Muscle layer of duodenum (tissue), 2 donors: ENCODE measurements around the gene SKIC3.

Source experiments
- H3K27ac ChIP-seq: one replicate; pipeline ENCODE4 v1.7.0; 2013; ENCODE audit warnings: mild to moderate bottlenecking, low read length
- H3K27me3 ChIP-seq: one replicate; pipeline ENCODE4 v1.7.0; 2013; ENCODE audit warnings: low read depth, mild to moderate bottlenecking, control low read depth, low read length
- H3K36me3 ChIP-seq, 2 donors: one replicate each; pipeline ENCODE4 v1.7.0; 2013; ENCODE audit warnings: low read length in 2 of 2, control low read depth in 1 of 2, mild to moderate bottlenecking in 1 of 2; ENCODE audit not compliant: insufficient read depth in 2 of 2, control insufficient read depth in 1 of 2
- H3K4me1 ChIP-seq, 2 donors: one replicate each; pipeline ENCODE4 v1.7.0; 2013; ENCODE audit warnings: low read length in 2 of 2, mild to moderate bottlenecking in 2 of 2, control low read depth in 1 of 2, moderate library complexity in 1 of 2; ENCODE audit not compliant: insufficient read depth in 2 of 2, control insufficient read depth in 1 of 2
- H3K4me3 ChIP-seq, 2 donors: one replicate each; pipeline ENCODE4 v1.7.0; 2013; ENCODE audit warnings: low read length in 2 of 2, low read depth in 1 of 2, mild to moderate bottlenecking in 1 of 2
- H3K9me3 ChIP-seq, 2 donors: one replicate each; pipeline ENCODE4 v1.7.0; 2013; ENCODE audit warnings: low read length in 2 of 2, control low read depth in 1 of 2, mild to moderate bottlenecking in 1 of 2; ENCODE audit not compliant: control insufficient read depth in 1 of 2
- donor health status: healthy.

SKIC3 gene

DNA sequence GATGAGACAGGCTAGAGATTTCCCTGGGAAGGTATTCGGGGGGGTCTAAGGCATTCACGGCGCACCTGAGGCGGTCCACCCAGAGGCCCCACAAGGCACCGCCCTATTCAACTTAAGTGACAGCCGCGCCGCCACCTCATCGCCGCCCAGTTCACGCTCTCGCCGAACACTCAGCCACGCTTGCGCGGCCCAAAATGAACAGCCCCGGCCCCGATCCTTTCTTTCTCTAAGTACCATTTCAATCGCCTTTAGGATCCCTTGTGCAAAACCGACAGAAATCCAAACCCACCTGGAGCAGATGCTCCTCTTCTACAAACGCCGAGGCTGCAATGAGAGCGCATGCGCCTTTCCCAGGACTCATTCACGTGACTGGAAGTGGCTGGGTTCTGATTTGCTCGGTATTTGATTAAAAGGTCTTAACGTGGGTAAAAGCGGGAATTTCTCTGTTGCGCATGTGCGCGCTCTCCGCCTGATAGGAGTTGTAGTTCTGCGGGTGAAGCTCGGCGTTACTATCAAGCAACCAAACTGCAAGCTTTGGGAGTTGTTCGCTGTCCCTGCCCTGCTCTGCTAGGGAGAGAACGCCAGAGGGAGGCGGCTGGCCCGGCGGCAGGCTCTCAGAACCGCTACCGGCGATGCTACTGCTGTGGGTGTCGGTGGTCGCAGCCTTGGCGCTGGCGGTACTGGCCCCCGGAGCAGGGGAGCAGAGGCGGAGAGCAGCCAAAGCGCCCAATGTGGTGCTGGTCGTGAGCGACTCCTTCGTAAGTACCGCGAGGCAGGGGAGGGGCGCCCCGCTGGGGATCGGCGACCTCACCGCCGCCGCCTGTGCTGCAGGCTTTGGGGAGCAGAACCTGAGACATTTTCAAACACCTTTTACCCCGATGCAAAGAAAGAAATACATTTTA, at the start of gene SKIC3, which contains the start of gene ARSK:
TSS of gene SKIC3 (minus strand) at position 331 of the 902 bp plus-strand sequence. CDS start 7,827 bp downstream, outside the sequence.
TSS of gene ARSK (plus strand) at position 455 of the 902 bp plus-strand sequence. CDS start at position 633, 178 bp downstream.
- H3K27ac ChIP-seq, result peak within 1 kb of the TSS; percentile 92
- H3K4me3 ChIP-seq, result peak within 1 kb of the TSS; percentile 96 to 97
- peaks cover 10% of the 10 kb centered on the region in 2 donors for H3K36me3 ChIP-seq
- H3K27me3 ChIP-seq, result no peaks in the 10 kb centered on the region
- no peaks in the 10 kb centered on the region for H3K9me3 ChIP-seq
- H3K4me1 ChIP-seq, result peaks cover 6 to 17% of the 10 kb centered on the region in 2 donors

DNA sequence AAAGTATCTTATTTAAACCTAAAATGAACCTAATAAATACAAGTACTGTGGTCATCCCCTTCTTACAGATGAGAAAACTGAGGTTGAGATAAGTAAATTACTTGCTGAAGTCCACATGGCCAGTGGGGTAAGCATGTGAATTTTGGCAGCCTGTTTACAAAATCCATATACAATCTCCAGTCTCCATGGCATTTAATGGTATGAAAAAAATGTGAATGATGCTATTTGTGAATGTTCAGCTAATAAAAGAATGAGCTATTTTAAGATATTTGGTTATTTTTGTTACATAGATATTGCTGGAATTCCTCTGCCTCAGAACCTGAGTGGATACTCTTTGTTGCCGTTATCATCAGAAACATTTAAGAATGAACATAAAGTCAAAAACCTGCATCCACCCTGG, 45.8 kb upstream of the SKIC3 start:
- Histone ChIP-seq H3K4me3 (no peak overlapping the region), H3K9me3 (no peaks in the 10 kb centered on the region), H3K27me3 (no peaks in the 10 kb centered on the region), H3K36me3 (no peaks in the 10 kb centered on the region), H3K4me1 (no peaks in the 10 kb centered on the region), H3K27ac (no peak overlapping the region)

DNA sequence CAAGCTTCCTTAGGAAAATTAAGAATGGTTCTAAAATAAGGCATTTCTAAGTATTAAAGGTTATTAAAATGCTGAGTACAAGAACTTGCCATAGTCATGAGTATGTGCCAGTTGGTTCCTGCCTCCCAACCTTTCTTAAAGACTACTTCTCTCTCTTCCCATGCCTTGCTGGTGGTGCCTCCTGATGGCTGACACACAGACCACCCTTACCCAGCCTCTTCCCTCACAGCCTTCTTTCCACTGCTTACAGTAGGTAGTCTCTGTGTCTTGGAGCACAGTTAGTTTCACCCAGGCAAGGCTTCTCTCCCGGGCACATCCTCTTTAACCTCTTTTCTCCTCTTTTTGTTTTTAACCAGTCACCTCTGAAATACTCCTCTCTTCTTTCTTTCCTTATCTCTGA, 44.5 kb upstream of the SKIC3 start:
- Histone ChIP-seq H3K36me3 (no peaks in the 10 kb centered on the region), H3K4me3 (no peak overlapping the region), H3K27ac (no peak overlapping the region), H3K4me1 (no peaks in the 10 kb centered on the region), H3K9me3 (no peaks in the 10 kb centered on the region), H3K27me3 (no peaks in the 10 kb centered on the region)

DNA sequence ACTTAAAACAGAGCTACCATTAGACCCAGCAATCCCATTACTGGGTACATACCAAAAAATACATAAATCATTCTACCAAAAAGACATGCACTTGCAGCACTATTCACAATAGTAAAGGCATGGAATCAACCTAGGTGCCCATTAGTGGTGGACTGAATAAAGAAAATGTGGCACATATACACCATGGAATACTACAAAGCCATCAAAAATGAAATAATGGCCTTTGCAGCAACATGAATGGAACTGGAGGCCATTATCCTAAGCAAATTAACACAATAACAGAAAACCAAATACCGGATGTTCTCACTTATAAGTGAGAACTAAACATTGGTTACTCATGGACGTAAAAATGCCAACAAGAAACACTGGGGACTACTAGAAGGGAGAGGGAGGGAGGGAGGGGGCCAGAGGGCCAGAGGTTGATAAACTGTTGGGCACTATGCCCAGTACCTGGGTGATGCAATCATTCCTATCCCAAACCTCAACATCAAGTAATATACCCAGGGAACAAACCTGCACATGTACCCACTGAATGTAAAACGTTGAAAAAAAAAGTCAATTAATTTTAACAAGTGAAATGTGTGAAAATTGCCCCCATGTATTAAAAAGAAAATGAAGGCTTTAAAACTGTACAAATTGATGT, 40.6 kb upstream of the SKIC3 start:
- no peaks in the 10 kb centered on the region for H3K36me3 ChIP-seq
- H3K4me1 ChIP-seq, result no peaks in the 10 kb centered on the region
- H3K4me3 ChIP-seq, result no peak overlapping the region
- H3K27ac ChIP-seq, result no peak overlapping the region
- no peaks in the 10 kb centered on the region for H3K9me3 ChIP-seq
- no peaks in the 10 kb centered on the region for H3K27me3 ChIP-seq

DNA sequence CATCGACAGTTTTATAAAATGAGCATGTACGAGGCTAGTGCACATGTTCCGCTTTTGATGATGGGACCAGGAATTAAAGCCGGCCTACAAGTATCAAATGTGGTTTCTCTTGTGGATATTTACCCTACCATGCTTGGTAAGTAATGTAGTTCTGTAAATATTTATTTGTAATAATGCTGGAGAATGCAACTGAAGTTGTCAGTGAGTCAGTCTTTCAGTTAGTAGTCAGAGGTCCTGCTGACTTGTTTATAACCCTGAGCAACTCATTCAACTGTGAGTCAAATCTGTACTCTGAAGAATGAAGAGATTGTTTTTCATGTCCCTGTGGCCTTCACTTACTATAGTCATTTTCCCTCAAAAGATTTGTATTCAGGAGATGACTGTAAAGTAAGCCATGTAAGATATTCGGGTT, 36.7 kb upstream of the SKIC3 start:
- Histone ChIP-seq H3K27ac (no peak overlapping the region), H3K4me1 (no peaks in the 10 kb centered on the region), H3K27me3 (no peaks in the 10 kb centered on the region), H3K36me3 (no peaks in the 10 kb centered on the region), H3K9me3 (no peaks in the 10 kb centered on the region), H3K4me3 (no peak overlapping the region)

DNA sequence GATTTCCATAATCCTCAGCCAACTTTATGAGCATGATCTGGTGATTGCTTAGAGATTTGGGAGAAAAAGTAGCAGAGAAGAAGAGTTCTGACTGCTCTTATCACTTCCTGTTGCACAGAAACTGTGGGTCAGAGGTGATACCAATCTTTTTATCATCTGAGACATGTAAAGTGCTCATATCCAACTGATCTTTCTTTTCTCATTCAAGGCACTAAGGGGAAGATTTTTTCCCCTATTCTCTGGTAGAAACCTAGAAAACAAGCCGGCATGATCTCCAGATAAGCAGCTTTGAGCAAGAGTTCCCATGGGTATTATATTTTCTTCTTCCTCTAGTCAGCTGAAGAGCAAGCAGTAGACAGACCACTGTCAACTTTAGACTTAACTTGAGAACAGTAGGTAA, 36.1 kb upstream of the SKIC3 start:
- Histone ChIP-seq H3K27me3 (no peaks in the 10 kb centered on the region), H3K36me3 (no peaks in the 10 kb centered on the region), H3K4me1 (no peaks in the 10 kb centered on the region), H3K27ac (no peak overlapping the region), H3K9me3 (no peaks in the 10 kb centered on the region), H3K4me3 (no peak overlapping the region)

DNA sequence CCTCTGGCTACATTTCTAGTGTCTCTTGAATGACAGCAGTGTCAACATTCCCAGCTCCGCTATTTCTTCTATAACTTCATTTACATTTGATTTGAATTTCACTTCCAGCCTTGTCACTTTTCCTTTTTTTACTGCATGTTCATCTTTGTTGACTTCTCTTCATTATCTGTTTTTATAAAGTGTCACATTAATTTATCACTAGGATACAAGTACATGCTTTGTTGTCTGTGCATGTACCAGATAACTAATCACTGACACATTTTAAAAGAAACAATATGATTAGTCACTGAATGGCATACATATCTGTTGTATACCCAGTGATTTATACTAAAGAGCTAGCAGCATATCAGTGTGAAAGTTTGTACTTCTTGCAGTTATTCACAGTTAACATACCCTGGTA, 29.2 kb upstream of the SKIC3 start:
- Histone ChIP-seq H3K27me3 (no peaks in the 10 kb centered on the region), H3K9me3 (no peaks in the 10 kb centered on the region), H3K4me3 (no peak overlapping the region), H3K36me3 (no peaks in the 10 kb centered on the region), H3K27ac (no peak overlapping the region), H3K4me1 (no peaks in the 10 kb centered on the region)

DNA sequence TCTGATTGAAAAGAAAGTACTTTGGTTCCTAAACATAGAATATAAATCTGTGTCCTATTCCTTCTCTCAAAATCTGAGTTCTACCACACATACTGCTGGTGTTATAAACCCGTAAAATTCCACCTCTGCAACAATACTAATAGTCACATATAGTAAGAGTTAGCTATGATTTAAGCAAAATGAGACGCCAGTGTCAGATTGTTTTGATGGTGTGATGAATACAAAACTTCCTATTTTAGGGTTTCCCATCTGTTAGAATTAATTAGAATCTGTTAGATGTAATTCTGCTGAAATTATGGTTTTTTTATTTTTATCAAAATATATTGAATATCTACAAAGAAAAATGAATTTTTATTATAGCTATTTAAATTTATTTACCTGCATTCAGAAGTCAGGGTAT, 26.8 kb upstream of the SKIC3 start:
- Histone ChIP-seq H3K4me3 (no peak overlapping the region), H3K36me3 (no peaks in the 10 kb centered on the region), H3K9me3 (no peaks in the 10 kb centered on the region), H3K4me1 (no peaks in the 10 kb centered on the region), H3K27me3 (no peaks in the 10 kb centered on the region), H3K27ac (no peak overlapping the region)

DNA sequence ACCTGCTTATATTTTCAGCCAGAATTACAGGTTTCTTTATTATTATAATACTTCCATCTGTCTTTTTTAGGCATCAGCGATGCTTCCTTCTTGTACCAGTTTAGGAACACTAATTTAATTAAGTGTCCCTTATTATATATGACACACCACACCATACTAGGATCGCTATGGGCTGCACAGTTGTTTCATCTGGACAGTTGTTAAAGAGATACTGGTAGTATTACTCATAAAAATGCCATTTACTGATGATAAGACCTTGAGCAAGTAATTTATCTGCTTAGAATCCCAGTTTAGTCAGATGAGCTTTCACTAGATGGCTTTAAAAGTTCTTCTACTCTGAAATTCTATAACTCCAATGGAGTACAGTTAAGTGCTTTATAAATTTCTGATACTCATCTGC, 17.2 kb upstream of the SKIC3 start:
- no peak overlapping the region for H3K4me3 ChIP-seq
- H3K27me3 ChIP-seq, result no peaks in the 10 kb centered on the region
- peaks cover 5 to 10% of the 10 kb centered on the region in 2 donors for H3K36me3 ChIP-seq
- H3K9me3 ChIP-seq, result peaks cover 0 to 4% of the 10 kb centered on the region in 2 donors
- H3K4me1 ChIP-seq, result no peaks in the 10 kb centered on the region
- no peak overlapping the region for H3K27ac ChIP-seq

DNA sequence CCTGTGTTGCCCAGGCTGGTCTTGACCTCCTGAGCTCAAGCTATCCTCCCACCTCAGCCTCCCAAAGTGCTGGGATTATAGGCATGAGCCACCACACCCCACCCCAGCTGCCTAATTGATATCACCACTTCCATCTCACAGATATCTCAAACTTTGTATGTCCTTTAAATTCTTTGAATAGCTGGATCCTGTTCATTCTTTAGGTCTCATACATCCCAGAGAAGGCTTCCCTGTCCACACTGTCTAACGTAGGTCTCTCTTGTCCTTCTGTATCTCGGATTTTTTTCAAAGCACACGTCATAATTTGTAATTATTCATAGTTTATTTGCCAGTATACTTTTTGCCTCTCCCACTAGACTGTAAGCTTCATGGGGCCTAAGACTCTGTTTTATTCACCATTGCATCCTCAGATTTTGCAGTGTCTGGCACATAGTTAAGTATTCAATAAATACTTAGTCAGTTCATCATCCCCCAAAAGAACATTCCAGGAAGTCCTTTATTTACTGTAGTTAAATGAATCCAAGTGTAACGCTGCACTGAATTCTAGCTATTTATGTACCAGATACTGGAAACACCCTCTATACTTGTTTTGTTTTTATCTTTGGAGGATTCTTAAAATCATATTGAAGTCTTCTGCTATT, 10.6 kb upstream of the SKIC3 start:
- Histone ChIP-seq H3K4me3 (no peak overlapping the region), H3K36me3 (peaks cover 5 to 11% of the 10 kb centered on the region in 2 donors), H3K27me3 (no peaks in the 10 kb centered on the region), H3K27ac (no peak overlapping the region), H3K4me1 (no peaks in the 10 kb centered on the region), H3K9me3 (no peaks in the 10 kb centered on the region)

DNA sequence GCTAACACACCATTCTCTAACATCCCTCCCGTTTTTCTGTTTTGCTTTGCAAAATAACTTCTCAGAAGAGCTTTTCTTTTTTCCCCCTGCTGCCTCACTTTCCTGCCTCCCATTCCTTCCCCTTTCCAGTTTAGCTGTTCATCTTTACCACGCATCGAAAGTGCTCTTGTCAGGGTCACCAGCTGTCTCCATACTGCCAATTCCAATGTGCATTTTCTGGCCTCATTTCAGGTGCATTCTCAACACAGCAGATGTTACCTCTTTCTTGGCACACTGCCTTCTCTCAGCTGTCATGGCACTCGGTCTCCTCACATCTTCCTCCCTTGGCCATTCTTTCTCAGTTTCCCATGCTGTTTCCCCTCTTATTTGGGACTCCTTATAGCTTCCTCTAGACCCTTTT, 9.7 kb upstream of the SKIC3 start:
- H3K9me3 ChIP-seq, result no peaks in the 10 kb centered on the region
- H3K27me3 ChIP-seq, result no peaks in the 10 kb centered on the region
- H3K36me3 ChIP-seq, result peaks cover 0 to 11% of the 10 kb centered on the region in 2 donors
- H3K4me1 ChIP-seq, result no peaks in the 10 kb centered on the region
- H3K4me3 ChIP-seq, result no peak overlapping the region
- H3K27ac ChIP-seq, result no peak overlapping the region
